CD4-positive, alpha-beta T cell treated with Interleukin-15 for 4 hours (primary cell): ENCODE data around the gene RPTOR.
A peak's percentile ranks its signal among the peaks of the same experiment; 100 is the strongest.

ENCODE experiments used
- DNase-seq: peaks from one replicate; pipeline ENCODE4 v3.0.0-alpha.2; 2020; ENCODE audit warnings: low spot score

The RPTOR gene

GRCh38 chr17:80832888-80833583 lies 288.4 kb downstream of the RPTOR start:
- peak; percentile 85 for DNase-seq

- DNase-seq = no peak
Measured at GRCh38 chr17:80833952-80834892, 289.6 kb downstream of the RPTOR start.

- DNase-seq = no peak
Measured at GRCh38 chr17:80834893-80835275, 290.2 kb downstream of the RPTOR start.

- DNase-seq = no peak
Measured at GRCh38 chr17:80835816-80836657, 291.4 kb downstream of the RPTOR start.

- DNase-seq = no peak
Measured at GRCh38 chr17:80836658-80836965, 292.0 kb downstream of the RPTOR start.

GRCh38 chr17:80836971-80837481 lies 292.4 kb downstream of the RPTOR start:
- no peak for DNase-seq

- no peak for DNase-seq
Measured at GRCh38 chr17:80837711-80838110, 293.1 kb downstream of the RPTOR start.

GRCh38 chr17:80838311-80839025 lies 293.8 kb downstream of the RPTOR start:
- no peak for DNase-seq

- no peak for DNase-seq
Measured at GRCh38 chr17:80839026-80839345, 294.3 kb downstream of the RPTOR start.

GRCh38 chr17:80839511-80839941 lies 294.9 kb downstream of the RPTOR start:
- no peak for DNase-seq

- no peak for DNase-seq
Measured at GRCh38 chr17:80839970-80840369, 295.3 kb downstream of the RPTOR start.

GRCh38 chr17:80842456-80843013 lies 297.9 kb downstream of the RPTOR start:
- no peak for DNase-seq

GRCh38 chr17:80843741-80844156 lies 299.1 kb downstream of the RPTOR start:
- no peak for DNase-seq

- DNase-seq = no peak
Measured at GRCh38 chr17:80844418-80844990, 299.9 kb downstream of the RPTOR start.

- no peak for DNase-seq
Measured at GRCh38 chr17:80845069-80845862, 300.6 kb downstream of the RPTOR start.

GRCh38 chr17:80845863-80846671 lies 301.4 kb downstream of the RPTOR start:
- DNase-seq = no peak

GRCh38 chr17:80846932-80847331 lies 302.3 kb downstream of the RPTOR start:
- DNase-seq = no peak

GRCh38 chr17:80847496-80848230 lies 303.0 kb downstream of the RPTOR start:
- DNase-seq = peak; percentile 88
